ENCODE results near the gene ITPR2.
"Not testable (repeated sequence)": the region's sequence is repeated elsewhere in the genome, so short reads cannot be mapped to it uniquely, and the experiment has no call there.

ITPR2 gene

GRCh38 chr12:26530461-26530860 lies 302.5 kb downstream of the ITPR2 start:
- no peak for DNase-seq (ENCODE audit: low read depth in 2 of 3, low spot score in 2 of 3)

- DNase-seq (ENCODE audit: low read depth in 2 of 3, low spot score in 2 of 3) = no peak
These were observed 304.1 kb downstream of the ITPR2 start for GRCh38 chr12:26528943-26529342.

GRCh38 chr12:26527682-26528081 lies 305.3 kb downstream of the ITPR2 start:
- DNase-seq (ENCODE audit: low read depth in 2 of 3, low spot score in 2 of 3) = no peak

- no peak for DNase-seq (ENCODE audit: low read depth in 2 of 3, low spot score in 2 of 3)
These were observed 308.0 kb downstream of the ITPR2 start for GRCh38 chr12:26524862-26525465.

DNA sequence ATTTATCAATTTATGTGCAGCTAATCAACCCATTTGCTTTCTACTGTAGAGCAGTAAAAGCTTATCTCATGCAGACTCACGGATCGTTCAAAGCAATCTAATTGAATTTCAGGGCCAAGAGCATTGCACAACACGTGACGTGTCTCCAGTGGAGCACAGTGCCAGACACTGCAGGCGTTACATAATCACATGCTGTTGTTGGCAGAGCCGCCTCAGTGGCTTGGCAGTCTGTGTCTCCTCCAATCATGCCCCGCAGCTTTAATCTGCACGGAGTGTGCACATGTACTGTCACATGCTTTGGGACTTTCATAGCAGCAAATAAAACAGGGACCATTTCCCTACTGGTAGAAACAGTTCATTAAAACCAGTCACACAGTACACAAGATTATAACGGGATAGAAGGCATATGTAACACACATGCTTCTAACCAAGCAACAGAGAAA lies 309.3 kb downstream of the ITPR2 start:
- no peak for DNase-seq (ENCODE audit: low read depth in 2 of 3, low spot score in 2 of 3)

DNA sequence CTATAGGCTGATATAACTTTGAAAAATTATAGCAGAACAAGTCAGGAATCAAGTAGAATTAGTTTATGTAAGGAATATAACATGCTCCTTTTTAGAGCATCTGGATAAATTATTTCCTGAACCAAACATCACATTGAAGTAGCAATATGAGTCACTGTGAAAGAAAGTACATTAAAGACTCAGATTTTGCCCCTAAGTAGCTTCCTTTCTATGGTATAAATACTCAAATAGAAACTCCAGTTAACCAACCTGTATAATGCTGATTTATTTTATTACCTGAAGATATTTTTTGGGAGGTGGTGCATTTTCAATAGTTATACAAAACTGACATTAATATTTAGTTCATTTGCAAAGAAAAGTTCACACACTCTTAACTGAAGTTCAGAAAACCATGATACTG lies 312.1 kb downstream of the ITPR2 start:
- DNase-seq (ENCODE audit: low read depth in 2 of 3, low spot score in 2 of 3) = no peak

GRCh38 chr12:26520109-26520508 lies 312.9 kb downstream of the ITPR2 start:
- DNase-seq (ENCODE audit: low read depth in 2 of 3, low spot score in 2 of 3) = no peak

DNA sequence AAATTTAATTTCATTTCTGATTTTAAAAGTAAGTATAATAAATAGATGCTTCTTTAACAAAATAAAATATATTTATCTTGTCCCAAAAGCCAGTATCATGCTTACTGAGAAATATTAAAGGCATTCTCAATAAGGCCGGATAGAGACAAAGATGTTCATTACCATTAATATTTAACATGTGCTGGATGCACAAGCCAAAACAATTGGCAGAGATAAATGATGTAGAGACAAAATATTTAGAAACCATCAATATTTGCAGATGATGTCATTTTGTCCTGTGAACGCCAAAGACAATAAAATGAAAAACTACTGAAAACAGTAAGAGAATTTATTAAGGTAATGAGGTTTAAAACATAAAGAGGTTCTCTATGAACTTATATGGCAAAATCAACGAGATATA lies 313.5 kb downstream of the ITPR2 start:
- no peak for DNase-seq (ENCODE audit: low read depth in 2 of 3, low spot score in 2 of 3)

- not testable (repeated sequence) for DNase-seq (ENCODE audit: low read depth in 2 of 3, low spot score in 2 of 3)
These were observed 315.7 kb downstream of the ITPR2 start for GRCh38 chr12:26517320-26517719.

DNA sequence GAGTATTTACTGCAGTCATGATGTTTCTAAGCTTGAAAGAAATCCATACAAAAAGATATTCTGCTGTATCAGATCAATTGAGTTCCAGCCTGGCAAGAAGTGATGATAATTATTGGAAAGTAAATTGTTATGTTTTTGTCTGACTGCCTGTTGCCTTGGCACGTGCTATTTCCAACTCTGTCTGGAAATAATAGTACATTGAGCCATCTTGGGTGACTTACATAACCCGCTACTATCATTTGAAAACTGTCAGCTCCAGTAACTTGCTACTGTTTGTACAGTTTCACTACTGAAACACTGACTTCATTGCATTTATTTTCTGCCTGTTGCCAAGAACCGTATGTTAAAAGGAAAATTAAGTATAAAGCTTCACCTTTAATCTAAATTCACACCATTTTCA lies 318.6 kb downstream of the ITPR2 start:
- DNase-seq (ENCODE audit: low read depth in 2 of 3, low spot score in 2 of 3) = no peak

- no peak for DNase-seq (ENCODE audit: low read depth in 2 of 3, low spot score in 2 of 3)
These were observed 319.5 kb downstream of the ITPR2 start for GRCh38 chr12:26513363-26514043.

- DNase-seq (ENCODE audit: low read depth in 2 of 3, low spot score in 2 of 3) = no peak
These were observed 320.8 kb downstream of the ITPR2 start for GRCh38 chr12:26512213-26512612.

DNA sequence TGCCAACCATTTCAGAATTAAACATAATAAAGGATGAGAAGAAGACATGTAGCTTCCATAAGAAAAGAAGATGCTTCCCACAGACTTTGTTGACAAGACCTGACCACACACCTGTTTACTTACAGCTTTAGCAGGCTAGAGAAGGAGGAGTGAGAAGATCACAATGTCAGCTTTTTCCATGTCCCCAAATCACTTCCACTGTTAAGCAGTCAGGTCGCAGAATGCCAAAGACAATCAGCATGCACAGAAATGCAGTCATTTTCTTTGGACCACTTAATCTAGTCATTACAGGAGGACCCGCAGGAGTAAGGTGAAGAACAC lies 322.7 kb downstream of the ITPR2 start:
- no peak for DNase-seq (ENCODE audit: low read depth in 2 of 3, low spot score in 2 of 3)

GRCh38 chr12:26507613-26508012 lies 325.4 kb downstream of the ITPR2 start:
- no peak for DNase-seq (ENCODE audit: low read depth in 2 of 3, low spot score in 2 of 3)

DNA sequence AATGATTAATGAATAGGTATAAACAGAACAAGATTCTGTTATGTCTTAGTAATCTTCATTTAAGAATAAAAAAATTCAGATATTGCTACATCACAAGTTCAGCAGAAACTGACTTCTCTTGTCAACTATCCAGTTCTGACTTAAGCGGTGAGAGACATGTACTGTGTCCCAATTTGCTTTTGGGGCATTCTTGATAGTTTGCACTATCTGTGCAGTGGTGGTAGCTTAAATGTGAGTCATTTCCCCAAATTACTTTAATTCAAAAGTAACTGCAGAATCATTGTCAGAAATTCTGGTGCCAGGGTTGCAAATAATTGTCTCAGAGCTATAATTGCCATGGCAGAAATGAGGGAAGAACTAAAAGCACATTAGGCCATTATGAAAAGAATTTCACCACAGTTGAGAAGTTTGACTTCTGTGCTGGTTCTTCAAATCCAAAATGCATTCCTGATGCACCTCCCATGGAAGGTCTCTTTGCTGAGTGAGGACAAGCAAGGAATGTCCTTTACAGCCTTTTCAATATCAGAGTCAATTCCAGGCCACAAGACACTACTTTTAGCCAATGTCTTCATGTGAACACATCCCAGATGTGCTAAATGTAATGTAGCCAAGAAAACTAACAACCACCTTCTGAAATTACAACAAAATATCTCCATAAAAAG lies 332.9 kb downstream of the ITPR2 start:
- DNase-seq (ENCODE audit: low read depth in 2 of 3, low spot score in 2 of 3) = no peak

GRCh38 chr12:26496170-26496569 lies 336.8 kb downstream of the ITPR2 start:
- no peak for DNase-seq (ENCODE audit: low read depth in 2 of 3, low spot score in 2 of 3)

- no peak for DNase-seq (ENCODE audit: low read depth in 2 of 3, low spot score in 2 of 3)
These were observed 339.3 kb downstream of the ITPR2 start for GRCh38 chr12:26493656-26494055.

- DNase-seq (ENCODE audit: low read depth in 2 of 3, low spot score in 2 of 3) = no peak
These were observed 340.6 kb downstream of the ITPR2 start for GRCh38 chr12:26492406-26492805.

DNA sequence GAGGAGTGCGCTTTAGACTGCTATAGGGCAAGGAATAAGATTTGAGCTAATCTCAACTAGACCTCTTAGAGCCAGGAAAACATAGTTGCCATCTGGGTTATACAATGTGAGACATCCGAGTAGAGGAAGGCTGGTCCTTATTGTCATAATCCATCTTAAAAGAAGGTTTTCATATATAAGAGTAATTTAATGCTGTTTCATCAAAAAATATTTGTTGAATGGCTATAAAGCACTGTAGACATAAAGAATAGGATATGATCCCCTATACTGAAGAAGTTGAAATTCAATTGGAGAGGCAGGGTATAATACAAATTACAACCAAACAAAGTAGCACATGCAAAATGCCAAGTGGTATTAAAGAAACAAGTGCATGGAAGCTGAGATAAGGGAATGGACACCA lies 343.1 kb downstream of the ITPR2 start:
- DNase-seq (ENCODE audit: low read depth in 2 of 3, low spot score in 2 of 3) = no peak

- no peak for DNase-seq (ENCODE audit: low read depth in 2 of 3, low spot score in 2 of 3)
These were observed 344.6 kb downstream of the ITPR2 start for GRCh38 chr12:26488351-26488750.

DNA sequence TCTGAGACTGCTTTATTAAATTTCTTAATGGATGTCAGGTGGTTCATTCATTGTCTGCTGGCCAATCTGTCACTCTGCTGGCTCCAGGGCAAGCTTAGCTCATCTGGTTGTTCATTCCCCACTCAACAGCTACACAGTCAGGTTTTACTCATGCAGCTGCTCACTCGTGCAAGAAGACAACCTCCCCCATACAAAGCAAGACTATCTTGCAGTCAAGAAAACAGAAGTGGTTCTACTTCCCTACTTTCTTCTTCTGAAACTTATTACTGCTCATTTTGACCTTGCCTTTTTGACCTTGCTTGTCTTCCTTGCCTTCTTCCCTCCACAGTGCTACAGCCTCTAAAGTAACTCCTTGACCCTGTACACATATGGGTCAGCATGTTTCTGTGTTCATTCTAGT lies 359.7 kb downstream of the ITPR2 start:
- no peak for DNase-seq (ENCODE audit: low read depth in 2 of 3, low spot score in 2 of 3)

- no peak for DNase-seq (ENCODE audit: low read depth in 2 of 3, low spot score in 2 of 3)
These were observed 361.4 kb downstream of the ITPR2 start for GRCh38 chr12:26471560-26471959.
